GM11168 (cell line): ENCODE results near the gene UROC1.

Source experiments
- in situ Hi-C: fragments of 300-500 bp; cut with MboI; formaldehyde crosslinking; loops from one replicate; pipeline ENCODE4 v1.12.0; 2022; ENCODE audit warnings: low sequenced_read_pairs; ENCODE audit not compliant: unreplicated experiment

Gene UROC1

GRCh38 chr3:126499401-126499800, 18.2 kb downstream of the UROC1 start:
- in situ Hi-C loops, result no loop called here

GRCh38 chr3:126498929-126499328, 18.6 kb downstream of the UROC1 start:
- in situ Hi-C loops, result no loop called here

GRCh38 chr3:126498461-126498860, 19.1 kb downstream of the UROC1 start:
- in situ Hi-C loops, result no loop called here

GRCh38 chr3:126497956-126498355, 19.6 kb downstream of the UROC1 start:
- in situ Hi-C loops, result no loop called here

- in situ Hi-C loops, result no loop called here
These were observed 20.4 kb downstream of the UROC1 start for GRCh38 chr3:126496894-126497850.

- in situ Hi-C loops, result no loop called here
These were observed 21.8 kb downstream of the UROC1 start for GRCh38 chr3:126495786-126496185.

DNA sequence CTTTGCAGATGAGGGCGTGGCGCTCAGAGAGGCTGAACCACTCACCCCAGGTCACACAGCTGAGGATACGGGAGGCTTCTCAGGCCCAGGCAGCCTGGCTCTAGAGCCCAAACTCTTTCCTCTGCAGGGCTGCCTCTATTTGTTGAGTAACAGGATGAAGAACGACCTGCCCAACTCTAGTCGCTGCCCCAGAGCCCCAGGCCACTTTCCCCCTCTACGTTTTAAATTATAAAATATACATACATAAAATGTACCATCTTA, 22.7 kb downstream of the UROC1 start:
- in situ Hi-C loops, result no loop called here

GRCh38 chr3:126494204-126494969, 23.2 kb downstream of the UROC1 start:
- in situ Hi-C loops, result no loop called here

GRCh38 chr3:126493739-126494138, 23.8 kb downstream of the UROC1 start:
- in situ Hi-C loops, result no loop called here

GRCh38 chr3:126493051-126493450, 24.5 kb downstream of the UROC1 start:
- in situ Hi-C loops, result no loop called here

DNA sequence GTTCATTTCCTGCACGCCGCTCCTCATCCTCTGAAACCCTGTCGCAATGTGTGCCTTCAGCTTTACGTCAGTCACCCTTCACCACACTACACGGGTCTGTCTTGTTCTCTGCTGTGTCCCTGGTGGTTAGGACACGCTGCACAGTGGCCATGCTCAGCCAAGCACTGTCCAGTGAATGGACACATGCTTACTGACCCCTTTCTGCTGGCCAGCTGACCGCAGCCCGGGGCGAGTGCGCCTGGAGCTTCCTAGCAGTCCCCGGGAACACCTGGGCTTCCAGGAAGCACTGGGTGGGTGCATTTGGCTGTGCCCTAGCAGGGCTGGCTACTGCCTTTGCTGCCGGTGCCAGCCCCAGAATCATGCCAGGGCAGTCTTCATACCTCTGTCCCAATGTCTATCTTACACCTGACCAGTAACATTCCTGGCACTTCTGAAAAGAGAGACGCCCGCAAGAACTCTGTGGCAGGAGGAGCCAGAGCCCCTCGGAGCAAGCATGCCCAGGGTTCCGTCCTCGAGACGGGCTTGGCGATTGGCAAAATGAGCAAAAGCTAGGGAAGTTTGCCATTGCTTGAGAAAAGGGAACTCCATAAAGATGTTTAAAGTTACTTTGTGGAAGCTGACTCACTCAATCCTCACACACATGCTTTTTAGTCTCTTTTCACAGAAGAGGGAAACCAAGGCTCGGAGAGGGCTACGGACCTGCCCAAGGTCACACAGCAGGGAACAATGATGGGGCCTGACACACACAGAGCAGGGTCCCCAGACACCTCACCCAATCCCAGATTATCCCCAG, 26.2 kb downstream of the UROC1 start:
- in situ Hi-C loops, result no loop called here

- in situ Hi-C loops, result no loop called here
These were observed 27.0 kb downstream of the UROC1 start for GRCh38 chr3:126490619-126491018.

GRCh38 chr3:126488886-126489569, 28.5 kb downstream of the UROC1 start:
- in situ Hi-C loops, result no loop called here

DNA sequence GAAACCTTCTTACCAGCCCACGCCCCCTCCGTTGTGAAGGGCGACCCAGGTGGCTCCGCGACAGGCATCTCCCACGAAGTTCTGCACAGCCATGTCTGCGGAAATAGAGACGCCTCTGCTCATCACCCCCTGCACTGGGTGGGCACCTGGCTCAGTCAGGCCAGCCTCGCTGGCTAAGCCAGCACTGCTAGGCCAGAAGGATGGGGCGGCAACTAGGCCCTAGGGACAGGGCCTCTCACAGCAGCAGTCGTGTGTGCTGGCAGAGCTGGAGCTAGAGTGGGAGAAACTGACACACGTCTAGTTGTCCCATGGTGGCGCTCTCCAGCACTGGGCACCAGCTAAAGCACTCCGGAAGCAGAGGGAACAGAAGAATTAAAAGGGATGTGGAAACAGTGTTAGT, 29.4 kb downstream of the UROC1 start:
- in situ Hi-C loops, result no loop called here

DNA sequence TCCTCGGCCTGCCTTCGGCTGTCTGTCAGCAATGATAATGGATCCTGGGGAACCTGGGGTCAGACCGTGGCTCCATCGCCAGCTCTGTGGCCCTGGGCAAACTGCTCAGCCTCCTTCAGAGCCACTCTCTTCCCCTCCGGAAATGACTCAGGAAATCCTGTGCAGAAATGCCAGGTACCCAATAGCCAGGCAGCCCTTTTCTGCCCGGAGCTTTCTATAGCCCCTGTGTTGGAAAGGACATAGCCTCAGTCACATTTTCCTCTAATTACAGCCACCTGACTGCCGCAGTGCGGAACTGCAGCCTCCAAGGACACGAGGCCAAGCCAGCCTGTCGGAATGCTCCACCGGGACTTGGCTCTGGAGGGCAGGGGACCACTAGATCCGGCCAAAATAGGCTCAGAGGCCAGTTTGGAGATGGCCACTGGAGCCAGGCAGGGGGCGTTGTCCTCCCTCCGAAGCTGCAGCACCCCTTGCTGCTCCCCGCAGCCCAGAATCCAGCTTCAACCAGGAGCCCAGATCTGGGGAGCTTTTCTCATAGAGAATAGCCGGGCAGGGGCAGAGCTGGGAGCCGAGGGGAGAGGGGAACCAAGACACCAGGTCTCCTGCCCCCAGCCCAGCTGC, 30.3 kb downstream of the UROC1 start:
- in situ Hi-C loops, result no loop called here

DNA sequence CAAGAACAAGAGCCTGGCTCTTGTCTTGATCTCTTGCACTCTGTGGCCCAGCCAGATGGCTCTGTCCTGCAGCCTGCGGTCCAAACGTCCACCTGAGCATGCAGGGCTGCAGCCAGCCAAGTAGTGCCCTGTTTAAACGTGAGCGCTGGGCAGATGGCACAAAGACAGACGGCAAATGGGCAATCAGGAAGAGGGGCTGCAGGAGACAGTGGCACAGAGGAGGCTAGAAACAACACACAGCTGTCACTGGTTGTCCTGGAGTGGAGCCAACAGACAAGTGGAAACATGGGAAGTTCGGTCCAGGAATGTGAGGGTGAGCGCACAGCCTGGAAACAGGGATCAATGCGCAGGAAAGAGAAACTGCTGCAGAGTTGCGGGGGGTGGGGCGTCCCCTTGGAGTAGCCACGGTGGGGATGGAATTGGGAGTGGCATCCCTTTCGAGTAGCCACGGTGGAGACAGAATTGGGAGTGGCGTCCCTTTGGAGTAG, 31.2 kb downstream of the UROC1 start:
- in situ Hi-C loops, result no loop called here

- in situ Hi-C loops, result no loop called here
These were observed 31.6 kb downstream of the UROC1 start for GRCh38 chr3:126485956-126486355.

GRCh38 chr3:126485176-126485897, 32.2 kb downstream of the UROC1 start:
- in situ Hi-C loops, result no loop called here

GRCh38 chr3:126484662-126485061, 32.9 kb downstream of the UROC1 start:
- in situ Hi-C loops, result no loop called here
